Skeletal muscle tissue (tissue), 4 donors: ENCODE data around the gene TANC2. TPM values are rescaled to one million over a fixed set of nuclear protein-coding genes. Genes with fewer than 3 reads are reported as not detected.

ENCODE experiments used
- H3K27ac ChIP-seq: one replicate; pipeline ENCODE4 v1.7.0; 2013; ENCODE audit warnings: mild to moderate bottlenecking, low read depth, low read length, inconsistent platforms
- H3K27me3 ChIP-seq, 3 donors: one replicate each; pipeline ENCODE4 v1.7.0; 2013; ENCODE audit warnings: low read length in 3 of 3; ENCODE audit not compliant: control insufficient read depth in 3 of 3, insufficient read depth in 3 of 3
- H3K36me3 ChIP-seq, 3 donors: one replicate each; pipeline ENCODE4 v1.7.0; 2013; ENCODE audit warnings: low read length in 3 of 3; ENCODE audit not compliant: control insufficient read depth in 3 of 3, insufficient read depth in 3 of 3
- H3K4me1 ChIP-seq, 3 donors: one replicate each; pipeline ENCODE4 v1.7.0; 2013; ENCODE audit warnings: low read length in 3 of 3, mild to moderate bottlenecking in 3 of 3; ENCODE audit not compliant: control insufficient read depth in 3 of 3, insufficient read depth in 3 of 3
- H3K4me3 ChIP-seq, 3 donors: one replicate each; pipeline ENCODE4 v1.7.0; 2013; ENCODE audit warnings: low read length in 3 of 3
- H3K9ac ChIP-seq, 3 donors: one replicate each; pipeline ENCODE4 v1.7.0; 2013; ENCODE audit warnings: low read length in 3 of 3, mild to moderate bottlenecking in 3 of 3, moderate library complexity in 2 of 3, low read depth in 1 of 3
- H3K9me3 ChIP-seq, 3 donors: one replicate each; pipeline ENCODE4 v1.7.0; 2013; ENCODE audit warnings: low read length in 3 of 3; ENCODE audit not compliant: control insufficient read depth in 3 of 3
- total RNA-seq: library from RNA; depleted of rRNA; stranded (reverse); fragments of >200 nt; gene quantifications from one replicate; pipeline ENCODE4 v1.2.3, GENCODE V29; 2014
- donor health status: Osteomylitis.

Gene TANC2
- total RNA-seq, result 44.9 TPM

DNA sequence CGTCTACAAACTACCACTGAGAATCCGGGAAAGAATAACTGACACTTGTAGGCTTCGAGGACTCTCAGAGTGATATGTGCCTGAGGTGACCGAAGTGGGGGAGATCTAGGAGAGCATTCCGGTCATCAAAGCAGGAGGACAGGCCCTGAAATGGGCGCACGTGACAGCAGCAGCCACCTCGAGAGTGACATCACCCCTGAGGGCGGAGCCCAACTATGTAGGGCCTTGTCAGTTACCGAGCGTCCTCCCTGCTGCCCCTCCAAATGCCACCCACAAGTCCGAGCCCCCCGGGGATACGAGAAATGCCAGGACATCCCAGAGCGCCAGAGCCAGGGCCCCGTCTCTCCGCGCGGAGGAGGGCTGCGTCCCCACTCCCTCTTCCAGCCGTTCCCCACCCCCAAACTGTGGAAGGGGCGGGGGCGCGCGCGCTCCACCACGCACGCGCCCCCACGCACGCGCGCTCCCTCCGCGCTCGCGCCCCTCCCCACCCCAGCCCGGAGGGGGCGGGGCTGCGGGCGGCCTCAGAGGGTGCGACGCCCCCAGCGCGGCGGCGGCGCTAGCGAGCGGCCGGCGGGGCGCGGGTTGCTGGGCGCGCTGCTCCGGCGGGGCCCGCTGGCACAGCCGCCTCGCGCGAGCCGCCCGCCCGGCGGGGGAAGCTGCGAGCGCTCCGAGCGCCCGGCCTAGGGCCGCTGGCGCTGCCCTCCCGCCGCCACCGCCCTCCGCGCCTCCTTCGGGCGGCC, at the start of gene TANC2:
TSS of gene TANC2 (plus strand) at position 550 of the 740 bp plus-strand sequence. CDS start 43,325 bp downstream, outside the sequence.
- Histone ChIP-seq H3K36me3 (no peaks in the 10 kb centered on the region), H3K9me3 (no peaks in the 10 kb centered on the region), H3K4me1 (peaks cover 8 to 17% (median 14%) of the 10 kb centered on the region in 3 donors), H3K9ac (peak within 1 kb of the TSS; percentile 63 to 81 (median 75)), H3K4me3 (peak within 1 kb of the TSS; percentile 75 to 84 (median 78)), H3K27ac (peak within 1 kb of the TSS; percentile 63), H3K27me3 (no peaks in the 10 kb centered on the region)

- H3K27ac ChIP-seq, result no peak overlapping the region
Measured at GRCh38 chr17:62916684-62917571, 49.1 kb upstream of the TANC2 start.

DNA sequence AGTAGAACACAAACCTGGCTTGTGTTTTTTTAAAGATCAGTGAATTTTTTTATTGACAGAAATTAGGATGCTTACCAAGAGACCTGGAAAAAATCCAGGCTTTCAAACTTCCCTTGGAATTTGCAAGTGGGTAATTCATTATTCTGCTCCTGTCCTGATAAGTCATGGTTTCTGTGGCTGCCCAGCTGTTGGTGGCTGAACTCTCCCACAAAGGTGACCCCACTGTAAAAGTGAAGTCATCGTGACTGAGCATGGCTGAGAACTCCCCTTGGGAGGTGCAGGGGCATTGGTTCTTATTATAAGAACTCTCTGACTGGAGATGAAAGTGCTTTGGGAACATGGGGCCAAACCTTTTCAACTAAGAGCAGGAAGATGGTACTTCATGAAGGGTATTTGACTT, 46.6 kb upstream of the TANC2 start:
- no peak overlapping the region for H3K27ac ChIP-seq
- no peaks in the 10 kb centered on the region for H3K9me3 ChIP-seq
- no peak overlapping the region for H3K4me3 ChIP-seq
- H3K4me1 ChIP-seq, result no peaks in the 10 kb centered on the region
- no peaks in the 10 kb centered on the region for H3K27me3 ChIP-seq
- H3K36me3 ChIP-seq, result no peaks in the 10 kb centered on the region
- H3K9ac ChIP-seq, result no peak overlapping the region

More at GRCh38 chr17:62916684-62917571, 49.1 kb upstream of the TANC2 start:
- Histone ChIP-seq H3K27me3 (no peaks in the 10 kb centered on the region), H3K9ac (no peak overlapping the region), H3K4me1 (no peaks in the 10 kb centered on the region), H3K9me3 (no peaks in the 10 kb centered on the region), H3K36me3 (no peaks in the 10 kb centered on the region), H3K4me3 (no peak overlapping the region)

- Histone ChIP-seq H3K9me3 (no peaks in the 10 kb centered on the region), H3K27me3 (no peaks in the 10 kb centered on the region), H3K9ac (no peak overlapping the region)
Measured at GRCh38 chr17:62920300-62920699, 45.7 kb upstream of the TANC2 start.

GRCh38 chr17:62921817-62922216, 44.2 kb upstream of the TANC2 start:
- Histone ChIP-seq H3K9me3 (no peaks in the 10 kb centered on the region), H3K9ac (no peak overlapping the region), H3K27ac (no peak overlapping the region), H3K4me1 (no peaks in the 10 kb centered on the region), H3K27me3 (no peaks in the 10 kb centered on the region), H3K36me3 (no peaks in the 10 kb centered on the region), H3K4me3 (no peak overlapping the region)

More at GRCh38 chr17:62920300-62920699, 45.7 kb upstream of the TANC2 start:
- H3K27ac ChIP-seq, result no peak overlapping the region
- no peaks in the 10 kb centered on the region for H3K4me1 ChIP-seq
- no peak overlapping the region for H3K4me3 ChIP-seq
- no peaks in the 10 kb centered on the region for H3K36me3 ChIP-seq

DNA sequence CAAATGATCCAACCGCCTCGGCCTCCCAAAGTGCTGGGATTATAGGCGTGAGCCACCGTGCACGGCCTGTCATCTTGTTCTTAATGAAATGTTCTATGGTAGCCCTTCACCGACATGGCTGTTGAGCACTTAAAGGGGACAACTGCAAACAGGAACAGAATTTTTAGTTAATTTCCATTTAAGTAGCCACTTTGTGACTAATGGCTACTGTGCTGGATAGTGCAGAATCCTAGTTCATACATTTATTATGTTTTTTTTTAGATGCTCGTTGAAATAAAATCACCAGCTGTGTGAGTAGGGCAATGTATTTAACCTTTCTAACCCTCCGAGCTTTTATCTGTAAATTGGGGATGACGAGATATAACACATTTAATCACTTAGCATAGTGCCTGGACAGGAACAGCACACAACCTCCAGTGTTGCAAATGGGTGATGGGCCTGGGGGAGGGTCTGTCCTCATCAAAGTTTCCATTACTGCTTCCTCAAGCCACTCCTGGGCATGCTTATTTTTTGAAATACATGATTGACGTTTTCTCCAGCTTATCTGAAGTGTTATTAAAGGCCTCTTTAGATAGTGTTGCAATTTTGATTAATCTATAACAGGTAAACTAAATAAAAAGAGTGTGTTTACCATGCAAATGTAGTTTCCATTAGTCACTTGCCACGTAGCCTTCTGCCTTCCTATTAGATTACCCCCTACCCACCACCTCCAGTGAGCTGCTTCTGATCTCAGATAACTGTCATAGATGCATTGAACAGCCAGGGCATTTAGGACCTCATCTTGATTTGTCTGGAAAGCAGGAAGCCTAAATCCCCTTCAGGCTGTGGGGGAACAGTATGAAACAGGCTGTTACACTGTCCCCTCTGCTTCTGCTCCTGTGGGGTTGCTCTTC, 42.5 kb upstream of the TANC2 start:
- no peaks in the 10 kb centered on the region for H3K9me3 ChIP-seq
- H3K27me3 ChIP-seq, result no peaks in the 10 kb centered on the region
- H3K36me3 ChIP-seq, result no peaks in the 10 kb centered on the region
- H3K27ac ChIP-seq, result no peak overlapping the region
- no peaks in the 10 kb centered on the region for H3K4me1 ChIP-seq
- H3K4me3 ChIP-seq, result no peak overlapping the region
- H3K9ac ChIP-seq, result no peak overlapping the region

DNA sequence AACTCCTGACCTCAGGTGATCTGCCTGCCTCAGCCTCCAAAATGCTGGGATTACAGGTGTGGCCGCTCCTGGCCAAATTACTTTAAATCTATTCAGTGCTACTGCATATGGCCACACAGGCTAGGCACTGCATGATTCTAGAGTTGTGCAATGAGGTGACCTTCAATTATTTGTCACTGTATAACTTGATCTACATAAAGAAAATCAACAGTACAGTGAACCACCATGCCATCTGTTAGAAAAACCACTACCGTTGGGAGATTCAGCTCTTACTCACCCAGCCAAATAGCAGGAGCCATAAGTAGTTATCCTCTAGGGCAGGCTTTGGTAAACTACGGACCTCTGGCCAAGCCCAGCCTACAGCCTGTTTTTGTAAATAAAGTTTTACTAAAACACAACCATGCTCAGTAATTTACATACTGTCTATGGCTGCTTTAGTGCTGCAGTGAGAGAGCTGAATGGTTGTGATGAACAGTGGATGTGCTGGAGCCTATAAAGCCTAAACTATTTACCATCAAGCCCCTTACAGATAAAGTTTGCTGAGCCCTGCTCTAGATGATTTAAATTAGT, 40.7 kb upstream of the TANC2 start:
- Histone ChIP-seq H3K27me3 (no peaks in the 10 kb centered on the region), H3K9me3 (no peaks in the 10 kb centered on the region), H3K4me3 (no peak overlapping the region), H3K4me1 (no peaks in the 10 kb centered on the region), H3K9ac (no peak overlapping the region), H3K36me3 (no peaks in the 10 kb centered on the region), H3K27ac (no peak overlapping the region)

DNA sequence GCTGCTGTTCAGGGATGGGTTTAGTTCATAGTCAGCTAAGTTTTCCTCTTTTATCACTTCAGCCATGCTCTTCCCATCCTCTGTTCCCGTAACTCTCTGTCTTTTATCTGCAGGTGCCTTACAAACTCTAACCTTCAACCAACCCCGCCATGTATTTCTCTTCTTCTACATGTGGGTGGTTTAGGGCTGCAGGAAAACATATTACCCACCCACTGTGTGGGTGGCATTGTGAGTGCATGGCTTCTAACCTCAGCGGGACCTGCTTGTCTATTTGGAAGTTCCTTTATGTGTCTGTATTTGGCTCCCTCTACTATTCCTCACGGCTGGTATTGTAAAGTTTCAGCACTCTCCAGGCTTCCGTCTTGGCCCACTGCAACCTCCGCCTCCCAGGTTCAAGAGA, 39.0 kb upstream of the TANC2 start:
- Histone ChIP-seq H3K27ac (no peak overlapping the region), H3K9ac (no peak overlapping the region), H3K36me3 (no peaks in the 10 kb centered on the region), H3K4me3 (no peak overlapping the region), H3K4me1 (no peaks in the 10 kb centered on the region), H3K27me3 (no peaks in the 10 kb centered on the region), H3K9me3 (no peaks in the 10 kb centered on the region)

DNA sequence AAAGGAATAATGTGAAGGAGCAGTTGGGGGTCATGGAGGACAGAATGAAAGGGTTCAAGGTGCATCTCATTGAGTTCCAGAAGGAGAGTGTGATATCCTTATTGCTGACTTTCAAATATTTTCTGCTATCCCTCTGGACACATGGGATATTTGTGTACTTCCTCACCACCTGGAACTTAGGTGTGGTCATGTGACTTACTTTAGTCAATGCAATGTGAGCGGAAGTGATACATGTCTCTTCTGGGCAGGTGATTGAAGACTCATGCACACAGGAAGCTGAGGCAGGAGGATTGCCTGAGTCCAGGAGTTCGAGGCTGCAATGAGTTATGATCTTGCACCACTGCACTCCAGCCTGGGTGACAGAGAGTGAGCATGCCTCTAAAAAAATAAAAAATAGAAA, 36.7 kb upstream of the TANC2 start:
- Histone ChIP-seq H3K4me3 (no peak overlapping the region), H3K4me1 (no peaks in the 10 kb centered on the region), H3K36me3 (no peaks in the 10 kb centered on the region), H3K27me3 (peaks cover 0 to 11% (median 4%) of the 10 kb centered on the region in 3 donors), H3K27ac (no peak overlapping the region), H3K9ac (no peak overlapping the region), H3K9me3 (no peaks in the 10 kb centered on the region)
